AG09319 (cell line): ENCODE measurements around the gene CPVL.

Source experiments
- DNase-seq: peaks from one replicate; pipeline ENCODE4 v3.0.0-alpha.2; 2010; ENCODE audit warnings: low read depth; ENCODE audit errors: extremely low read depth
- TF ChIP-seq, protein P1 (sequence below): IDR thresholded peaks from 2 replicates; pipeline ENCODE4 v1.5.1; 2011; ENCODE audit warnings: low read depth, mild to moderate bottlenecking, inconsistent platforms, low read length, moderate library complexity

The CPVL gene

DNA sequence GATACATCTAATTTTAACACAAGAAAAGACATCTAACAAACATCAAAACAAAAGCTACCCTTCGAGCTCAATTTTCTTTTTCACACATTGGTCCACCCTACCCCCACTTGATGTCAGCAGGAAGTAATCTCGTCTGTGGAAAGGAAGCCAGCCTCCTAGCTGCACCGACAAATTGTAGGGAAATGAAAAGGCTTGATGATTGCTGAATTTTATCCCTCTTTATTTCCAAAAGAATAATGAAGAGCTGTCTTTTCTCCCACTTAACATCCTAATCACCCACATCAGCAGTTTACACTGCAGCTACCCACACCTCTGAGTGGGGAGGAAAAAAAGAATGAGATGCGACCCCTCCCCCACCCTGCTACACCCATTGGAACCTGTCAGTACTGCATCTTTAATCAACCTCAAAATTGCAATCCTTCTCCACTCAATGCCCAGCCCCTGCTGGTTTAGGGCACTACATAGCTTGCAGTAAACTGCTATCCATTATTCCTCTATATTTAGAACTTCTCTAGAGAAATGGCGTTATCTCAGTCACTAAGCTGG, 10.6 kb upstream of the CPVL start:
- DNase-seq = no peak
- TF ChIP-seq, protein P1, sequence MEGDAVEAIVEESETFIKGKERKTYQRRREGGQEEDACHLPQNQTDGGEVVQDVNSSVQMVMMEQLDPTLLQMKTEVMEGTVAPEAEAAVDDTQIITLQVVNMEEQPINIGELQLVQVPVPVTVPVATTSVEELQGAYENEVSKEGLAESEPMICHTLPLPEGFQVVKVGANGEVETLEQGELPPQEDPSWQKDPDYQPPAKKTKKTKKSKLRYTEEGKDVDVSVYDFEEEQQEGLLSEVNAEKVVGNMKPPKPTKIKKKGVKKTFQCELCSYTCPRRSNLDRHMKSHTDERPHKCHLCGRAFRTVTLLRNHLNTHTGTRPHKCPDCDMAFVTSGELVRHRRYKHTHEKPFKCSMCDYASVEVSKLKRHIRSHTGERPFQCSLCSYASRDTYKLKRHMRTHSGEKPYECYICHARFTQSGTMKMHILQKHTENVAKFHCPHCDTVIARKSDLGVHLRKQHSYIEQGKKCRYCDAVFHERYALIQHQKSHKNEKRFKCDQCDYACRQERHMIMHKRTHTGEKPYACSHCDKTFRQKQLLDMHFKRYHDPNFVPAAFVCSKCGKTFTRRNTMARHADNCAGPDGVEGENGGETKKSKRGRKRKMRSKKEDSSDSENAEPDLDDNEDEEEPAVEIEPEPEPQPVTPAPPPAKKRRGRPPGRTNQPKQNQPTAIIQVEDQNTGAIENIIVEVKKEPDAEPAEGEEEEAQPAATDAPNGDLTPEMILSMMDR = no peak

GRCh38 chr7:29154076-29154475, 7.7 kb upstream of the CPVL start:
- TF ChIP-seq, protein P1 = no peak
- no peak for DNase-seq

DNA sequence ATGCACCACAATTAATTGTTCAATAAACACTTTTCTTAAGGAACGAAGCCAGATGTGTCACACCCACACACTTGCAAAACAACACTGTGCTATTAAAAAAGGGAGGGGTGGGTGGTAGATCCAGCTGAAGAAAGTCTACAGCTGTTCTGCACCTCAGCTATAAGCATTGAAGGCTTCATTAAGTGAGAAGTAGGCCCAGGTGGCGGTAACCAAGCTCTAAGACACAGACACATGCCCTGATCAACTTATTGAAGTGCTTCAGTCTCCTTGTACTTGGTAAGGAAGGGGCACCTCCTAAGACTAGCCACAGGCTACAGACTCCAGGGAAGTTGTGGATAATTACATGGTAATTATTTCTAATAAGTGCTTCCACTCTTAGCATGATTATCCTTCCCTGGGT, 4.5 kb upstream of the CPVL start:
- TF ChIP-seq, protein P1 = no peak
- DNase-seq = no peak

DNA sequence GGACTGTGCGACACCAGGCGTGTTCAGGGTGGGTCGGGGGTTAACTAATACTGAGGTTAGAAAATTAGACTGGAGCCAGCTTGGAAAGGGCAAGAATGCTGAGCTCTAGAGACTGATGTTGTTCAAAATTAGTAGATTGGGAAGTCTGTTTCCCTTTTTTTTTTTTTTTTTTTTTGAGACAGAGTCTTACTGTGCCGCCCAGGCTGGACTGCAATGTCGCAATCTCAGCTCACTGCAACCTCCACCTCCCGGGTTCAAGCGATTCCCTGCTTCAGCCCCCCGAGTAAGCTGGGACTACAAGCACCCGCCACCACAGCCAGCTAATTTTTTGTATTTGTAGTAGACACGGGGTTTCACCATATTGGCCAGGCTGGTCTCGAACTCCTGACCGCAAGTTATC, 2.7 kb upstream of the CPVL start:
- no peak for DNase-seq
- TF ChIP-seq, protein P1 = no peak

- TF ChIP-seq, protein P1 = no peak
- DNase-seq = no peak
These were observed 1.5 kb upstream of the CPVL start for GRCh38 chr7:29147821-29148220.

GRCh38 chr7:29146888-29147609, 712 bp upstream of the CPVL start:
- TF ChIP-seq, protein P1 = no peak
- DNase-seq = no peak

DNA sequence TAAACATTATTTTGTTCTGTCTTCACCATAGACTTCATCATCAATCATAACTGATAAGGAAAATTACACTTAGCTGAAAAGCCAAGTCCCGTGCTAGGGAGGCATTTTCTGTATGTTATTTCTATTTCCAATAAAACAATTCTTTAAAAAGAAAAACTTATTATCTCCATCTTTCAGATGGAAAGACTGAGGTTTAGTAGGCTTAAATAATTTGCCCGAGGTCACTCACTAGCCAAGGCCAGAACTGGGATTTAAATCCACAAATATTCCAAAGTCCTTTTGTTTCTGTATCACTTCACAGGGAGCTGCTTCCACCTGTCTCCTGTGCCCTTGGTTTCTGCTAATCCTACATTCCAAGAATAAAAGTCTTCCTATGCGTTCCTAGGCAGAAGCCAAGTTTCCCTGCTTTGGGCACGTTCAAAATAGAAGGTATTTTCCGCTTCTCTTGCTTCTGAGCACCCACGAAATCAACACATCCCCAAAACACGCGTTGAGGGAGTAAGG, 732 bp downstream of the CPVL start:
- no peak for DNase-seq

More for the DNA sequence above, 732 bp downstream of the CPVL start:
- TF ChIP-seq, protein P1 = no peak
